ENCODE measurements around the gene SP140.
"Not testable (repeated sequence)": the region's sequence is repeated elsewhere in the genome, so short reads cannot be mapped to it uniquely, and the experiment has no call there.

Gene SP140

GRCh38 chr2:230327418-230328154, 102.0 kb downstream of the SP140 start:
- no peak for DNase-seq

- DNase-seq, result no peak
These were observed 102.6 kb downstream of the SP140 start for GRCh38 chr2:230328155-230328458.

DNA sequence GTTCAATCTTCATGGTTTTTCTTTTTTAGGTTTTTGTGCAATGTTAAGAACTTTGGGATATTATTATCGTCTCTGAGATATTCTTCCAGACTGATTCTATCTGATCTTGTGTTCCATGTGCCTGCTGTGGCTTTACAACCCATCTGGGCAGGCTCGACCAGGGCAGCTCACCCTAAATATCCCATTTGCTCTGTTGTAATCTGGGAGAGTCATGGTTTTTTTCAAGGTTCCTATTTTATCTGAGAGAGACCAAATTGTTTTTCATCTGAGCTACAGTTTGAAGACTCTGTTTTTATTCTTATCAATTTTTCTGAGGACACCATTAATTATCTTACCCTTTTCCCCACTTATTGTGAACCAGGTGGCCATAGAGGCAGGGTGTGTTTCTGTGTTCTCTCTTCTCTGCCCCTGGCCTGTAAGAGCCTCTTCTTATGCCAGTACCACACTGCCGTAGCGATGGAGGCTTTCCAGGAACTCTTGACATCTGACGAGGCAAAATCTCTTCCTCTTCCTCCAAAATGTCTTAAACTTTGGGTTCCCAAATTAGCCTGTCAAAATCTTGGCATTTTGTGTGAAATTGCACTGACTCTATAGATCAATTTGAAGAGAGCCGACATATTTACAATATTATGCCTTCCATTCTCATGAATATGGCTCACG, 104.5 kb downstream of the SP140 start:
- peak; percentile 5 for DNase-seq

- DNase-seq, result no peak
These were observed 105.2 kb downstream of the SP140 start for GRCh38 chr2:230330725-230331124.

DNA sequence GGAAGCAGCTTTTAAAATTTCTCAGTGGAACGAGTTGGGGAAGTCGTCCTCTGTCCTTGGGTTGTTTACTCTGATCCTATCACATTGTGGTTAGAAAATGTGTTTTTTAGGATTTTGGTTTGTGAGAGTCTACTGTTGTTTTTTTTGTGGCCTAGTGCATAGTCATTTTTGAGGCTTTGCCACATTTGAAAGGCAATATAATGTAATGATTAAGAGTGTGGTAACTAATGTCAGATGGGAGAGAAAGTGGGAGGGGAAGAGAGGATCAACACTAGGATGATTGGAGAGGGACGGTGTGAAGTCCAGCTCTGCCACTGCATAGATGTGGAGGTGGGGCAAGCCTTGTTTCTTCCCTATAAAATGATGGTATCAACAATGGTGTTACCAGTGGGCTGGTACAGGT, 109.9 kb downstream of the SP140 start:
- no peak for DNase-seq

GRCh38 chr2:230335864-230336506, 110.4 kb downstream of the SP140 start:
- DNase-seq, result peak; percentile 17

DNA sequence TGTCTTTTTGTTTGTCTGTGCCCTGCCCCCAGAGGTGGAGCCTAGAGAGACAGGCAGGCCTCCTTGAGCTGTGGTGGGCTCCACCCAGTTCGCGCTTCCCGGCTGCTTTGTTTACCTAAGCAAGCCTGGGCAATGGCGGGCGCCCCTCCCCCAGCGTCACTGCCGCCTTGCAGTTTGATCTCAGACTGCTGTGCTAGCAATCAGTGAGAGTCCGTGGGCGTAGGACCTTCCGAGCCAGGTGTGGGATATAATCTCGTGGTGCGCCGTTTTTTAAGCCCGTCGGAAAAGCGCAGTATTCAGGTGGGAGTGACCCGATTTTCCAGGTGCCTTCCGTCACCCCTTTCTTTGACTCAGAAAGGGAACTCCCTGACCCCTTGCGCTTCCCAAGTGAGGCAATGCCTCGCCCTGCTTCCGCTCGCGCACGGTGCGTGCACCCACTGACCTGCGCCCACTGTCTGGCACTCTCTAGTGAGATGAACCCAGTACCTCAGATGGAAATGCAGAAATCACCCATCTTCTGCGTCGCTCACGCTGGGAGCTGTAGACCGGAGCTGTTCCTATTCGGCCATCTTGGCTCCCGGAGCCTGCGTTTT, 116.5 kb downstream of the SP140 start:
- not testable (repeated sequence) for DNase-seq

GRCh38 chr2:230343041-230343624, 117.6 kb downstream of the SP140 start:
- DNase-seq, result not testable (repeated sequence)

GRCh38 chr2:230343747-230344146, 118.2 kb downstream of the SP140 start:
- DNase-seq, result no peak

DNA sequence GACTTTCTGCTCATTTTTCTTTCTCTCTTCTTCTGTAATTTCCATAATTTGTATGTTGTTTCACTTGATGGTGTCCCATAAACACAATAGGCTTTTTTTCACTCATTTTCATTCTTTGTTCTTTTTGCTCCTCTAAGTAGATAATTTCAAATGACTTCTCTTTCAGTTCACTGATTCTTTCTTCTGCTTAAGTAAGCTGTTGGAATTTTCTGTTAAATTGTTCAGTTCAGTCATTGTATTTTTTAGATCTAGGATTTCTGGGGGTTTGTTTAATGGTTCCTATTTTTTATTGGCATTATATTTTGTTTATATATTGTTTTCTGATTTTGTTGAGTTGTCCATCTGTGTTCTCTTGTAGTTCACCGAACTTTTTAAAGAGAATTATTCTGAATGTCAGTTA, 120.9 kb downstream of the SP140 start:
- no peak for DNase-seq

DNA sequence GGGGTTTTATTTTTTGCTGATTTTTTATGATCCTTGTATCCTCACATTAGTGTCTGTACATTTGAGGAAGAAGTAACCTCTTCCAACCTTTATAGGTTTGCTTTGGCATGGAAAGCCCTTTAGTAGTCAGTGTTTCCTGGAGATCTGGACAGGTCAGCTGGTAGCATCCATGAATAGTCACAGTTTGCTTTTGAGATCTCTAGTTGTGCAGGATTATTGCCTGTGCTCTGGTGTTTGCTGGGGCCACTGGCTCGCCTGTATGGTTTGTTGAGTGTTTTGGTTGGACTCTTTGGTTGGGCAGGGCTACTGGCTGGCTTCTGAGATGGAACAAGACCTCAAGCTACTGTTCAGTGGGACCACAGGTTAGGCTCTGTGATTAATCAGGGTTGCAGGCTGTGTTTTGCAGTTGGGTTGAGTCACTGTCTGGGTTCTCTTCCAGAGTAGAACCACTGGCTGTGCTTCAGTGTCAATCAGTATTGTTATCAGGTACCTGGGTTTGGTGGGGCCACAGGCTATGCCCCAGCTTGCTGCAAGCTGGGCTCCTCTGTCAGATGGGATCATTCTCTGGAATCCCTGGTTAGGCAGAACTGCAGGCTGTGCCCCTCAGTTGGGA, 121.5 kb downstream of the SP140 start:
- DNase-seq, result no peak

GRCh38 chr2:230347659-230348305, 122.2 kb downstream of the SP140 start:
- DNase-seq, result no peak

- no peak for DNase-seq
These were observed 123.3 kb downstream of the SP140 start for GRCh38 chr2:230348787-230349186.

DNA sequence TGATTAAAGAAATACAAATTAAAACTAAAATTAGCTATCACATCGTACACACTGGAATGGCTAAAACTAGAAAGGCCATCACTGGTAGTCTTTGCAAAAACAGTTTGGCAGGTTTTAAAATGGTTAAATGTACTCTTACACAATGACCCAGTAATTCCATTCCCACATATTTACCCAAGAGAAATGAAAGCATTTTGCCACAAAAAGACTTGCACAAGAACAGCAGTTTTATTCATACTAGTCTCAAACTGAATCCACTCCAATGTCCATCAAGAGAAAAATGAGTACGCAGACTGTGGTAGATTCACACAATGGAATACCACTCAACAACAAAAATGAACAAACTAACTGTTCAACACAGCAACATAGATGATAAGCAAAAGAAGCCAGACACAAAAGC, 130.5 kb downstream of the SP140 start:
- no peak for DNase-seq

- DNase-seq, result no peak
These were observed 132.8 kb downstream of the SP140 start for GRCh38 chr2:230358305-230358704.

DNA sequence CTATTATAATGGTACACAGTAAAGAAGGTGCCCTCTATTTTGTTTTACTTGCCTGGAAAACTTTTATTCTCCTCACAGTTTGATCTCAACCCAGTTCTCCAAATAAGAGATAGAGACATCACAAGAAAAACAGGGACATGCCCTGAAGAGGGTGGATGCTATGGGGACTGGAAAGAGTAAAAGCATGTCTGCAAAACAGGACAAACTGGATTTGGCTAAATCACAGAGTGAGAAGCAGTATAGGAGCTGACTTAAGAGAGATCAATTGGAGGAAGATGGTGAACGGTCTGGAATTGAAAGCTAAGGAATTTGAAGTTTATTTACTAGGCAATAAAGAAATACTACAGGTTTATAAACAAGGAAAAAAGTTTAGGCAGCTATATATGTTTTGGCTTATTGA, 134.5 kb downstream of the SP140 start:
- DNase-seq, result no peak

DNA sequence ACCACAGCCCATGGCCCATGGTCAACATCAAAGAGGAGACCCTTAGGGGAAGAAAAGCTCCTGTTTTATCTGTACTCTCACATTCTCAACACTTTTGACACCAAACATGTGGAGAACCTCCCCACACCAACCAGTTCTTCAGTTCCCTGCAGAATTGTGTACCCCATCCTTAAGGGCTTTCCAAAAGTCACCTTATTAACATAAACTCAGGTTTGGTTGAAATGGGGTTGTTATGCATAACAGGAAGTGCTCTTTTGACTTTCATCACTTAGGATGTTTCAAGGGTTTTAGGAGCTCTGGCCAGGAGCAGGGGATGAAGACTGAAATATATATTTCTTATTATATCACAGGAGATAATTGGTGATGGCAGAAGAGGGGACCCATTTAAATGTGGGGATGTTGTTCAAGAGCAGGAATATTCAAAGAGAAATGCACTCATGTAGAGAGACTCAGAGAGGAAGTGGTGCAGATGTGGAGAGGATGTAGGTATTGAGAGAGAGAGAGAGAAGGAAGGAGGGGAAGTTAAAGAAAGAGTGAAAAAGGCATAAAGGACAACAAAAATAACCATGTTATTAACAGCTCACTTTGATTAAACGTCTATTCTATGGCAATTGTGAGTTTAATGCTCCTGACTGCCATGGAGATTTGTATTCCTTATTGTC, 136.6 kb downstream of the SP140 start:
- no peak for DNase-seq

Measured in GF-D8 (cell line).